NCI-H1930 (cell line): ENCODE measurements around the gene PRICKLE2.

Source experiments
- DNase-seq, 2 experiments: peaks; one replicate each; lab custom pipeline; 2025; lab: John Stamatoyannopoulos, UW

Gene PRICKLE2

GRCh38 chr3:64247991-64248646 is 22.9 kb upstream of the PRICKLE2 start:
- no peak for DNase-seq

GRCh38 chr3:64244011-64244942 is 19.0 kb upstream of the PRICKLE2 start:
- DNase-seq, result no peak

- DNase-seq, result no peak
Measured at GRCh38 chr3:64242435-64242834, 17.2 kb upstream of the PRICKLE2 start.

- DNase-seq, result no peak
Measured at GRCh38 chr3:64240959-64241358, 15.7 kb upstream of the PRICKLE2 start.

GRCh38 chr3:64240396-64240795 is 15.1 kb upstream of the PRICKLE2 start:
- no peak for DNase-seq

GRCh38 chr3:64239841-64240240 is 14.6 kb upstream of the PRICKLE2 start:
- no peak for DNase-seq

GRCh38 chr3:64238971-64239667 is 13.9 kb upstream of the PRICKLE2 start:
- no peak for DNase-seq

- no peak for DNase-seq
Measured at GRCh38 chr3:64237083-64237482, 11.8 kb upstream of the PRICKLE2 start.

GRCh38 chr3:64235605-64236004 is 10.3 kb upstream of the PRICKLE2 start:
- DNase-seq, result no peak

- DNase-seq, result no peak
Measured at GRCh38 chr3:64234571-64234970, 9.3 kb upstream of the PRICKLE2 start.

GRCh38 chr3:64232821-64233220 is 7.6 kb upstream of the PRICKLE2 start:
- no peak for DNase-seq

- DNase-seq, result no peak
Measured at GRCh38 chr3:64229903-64230302, 4.6 kb upstream of the PRICKLE2 start.

- no peak for DNase-seq
Measured at GRCh38 chr3:64228110-64228509, 2.8 kb upstream of the PRICKLE2 start.

- DNase-seq, result no peak
Measured at GRCh38 chr3:64226730-64227129, 1.5 kb upstream of the PRICKLE2 start.

GRCh38 chr3:64225695-64226499 is 631 bp upstream of the PRICKLE2 start:
- DNase-seq, result no peak

GRCh38 chr3:64223791-64224745 is 1.2 kb downstream of the PRICKLE2 start:
- no peak for DNase-seq

- DNase-seq, result no peak
Measured at GRCh38 chr3:64222501-64223111, 2.7 kb downstream of the PRICKLE2 start.

GRCh38 chr3:64221571-64222257 is 3.6 kb downstream of the PRICKLE2 start:
- no peak for DNase-seq

- DNase-seq, result no peak
Measured at GRCh38 chr3:64220161-64220914, 4.9 kb downstream of the PRICKLE2 start.
